NT2/D1 (cell line): ENCODE data around the gene INPP4A.

Source experiments
- SUZ12 ChIP-seq: IDR thresholded peaks from 2 replicates; pipeline ENCODE4 v1.6.1; 2011; ENCODE audit not compliant: insufficient read length, insufficient read depth; ENCODE audit errors: extremely low read depth
- YY1 ChIP-seq: IDR thresholded peaks from 2 replicates; pipeline ENCODE4 v1.6.1; 2011; ENCODE audit not compliant: insufficient read length, insufficient read depth

- no peak for TF ChIP-seq SUZ12
- TF ChIP-seq YY1, result no peak
These were observed 76.1 kb downstream of the INPP4A start for GRCh38 chr2:98520806-98521205.
